GM18499 (cell line): Measurements from ENCODE around the gene FBXO2.

Source experiments
- ATAC-seq: cut with Tn5 transposase; IDR thresholded peaks from one replicate; pipeline ENCODE4 v1.9.1; 2021; ENCODE audit warnings: moderate number of reproducible peaks; ENCODE audit not compliant: insufficient read depth, unreplicated experiment

FBXO2 gene

GRCh38 chr1:11602424-11602823 is 51.8 kb downstream of the FBXO2 start:
- no peak for ATAC-seq

GRCh38 chr1:11600836-11601235 is 53.4 kb downstream of the FBXO2 start:
- ATAC-seq, result no peak

GRCh38 chr1:11599891-11600576 is 54.2 kb downstream of the FBXO2 start:
- no peak for ATAC-seq

GRCh38 chr1:11598461-11598860 is 55.8 kb downstream of the FBXO2 start:
- ATAC-seq, result no peak
